GM20000 (cell line): ENCODE measurements around the gene EIF5.

Source experiments
- DNase-seq: peaks from one replicate; pipeline ENCODE4 v3.0.0; 2012; ENCODE audit warnings: low spot score
- CTCF ChIP-seq: IDR thresholded peaks from 2 replicates; pipeline ENCODE4 v1.5.1; 2012; ENCODE audit warnings: mild to moderate bottlenecking, control low read depth; ENCODE audit errors: extremely low read depth, missing control alignments

Gene EIF5

GRCh38 chr14:103339561-103339960, 5.5 kb downstream of the EIF5 start:
- no peak for DNase-seq
- TF ChIP-seq CTCF, result no peak

DNA sequence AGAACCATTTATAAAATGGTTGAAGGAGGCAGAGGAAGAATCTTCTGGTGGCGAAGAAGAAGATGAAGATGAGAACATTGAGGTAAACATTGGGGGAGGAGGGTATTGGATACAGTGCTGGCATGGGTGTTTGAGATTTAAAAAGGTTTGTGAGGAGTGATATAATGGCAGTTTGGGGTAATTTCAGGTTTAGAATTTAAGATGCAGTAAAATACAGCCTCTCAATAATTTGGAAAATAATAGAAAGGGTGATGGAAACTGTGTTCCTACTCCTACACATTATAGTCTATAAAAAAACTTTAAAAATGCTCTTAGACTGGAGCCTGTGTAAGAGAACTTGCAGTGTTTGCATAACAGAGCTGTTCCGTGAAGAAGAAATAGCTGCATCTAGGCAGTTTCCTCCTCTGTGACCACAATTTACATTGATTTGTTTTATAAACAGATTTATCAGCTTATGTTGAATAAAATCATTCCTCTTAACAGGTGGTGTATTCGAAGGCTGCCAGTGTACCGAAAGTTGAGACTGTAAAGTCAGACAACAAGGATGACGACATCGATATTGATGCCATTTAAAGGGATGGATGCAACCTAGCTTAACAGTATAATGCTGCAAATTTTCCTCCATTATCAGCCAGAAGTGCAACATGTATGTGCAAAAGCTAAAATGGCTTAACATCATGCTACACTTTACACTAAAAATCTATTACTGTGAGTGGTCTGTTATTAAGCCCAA, 6.6 kb downstream of the EIF5 start:
- no peak for DNase-seq
- no peak for TF ChIP-seq CTCF

DNA sequence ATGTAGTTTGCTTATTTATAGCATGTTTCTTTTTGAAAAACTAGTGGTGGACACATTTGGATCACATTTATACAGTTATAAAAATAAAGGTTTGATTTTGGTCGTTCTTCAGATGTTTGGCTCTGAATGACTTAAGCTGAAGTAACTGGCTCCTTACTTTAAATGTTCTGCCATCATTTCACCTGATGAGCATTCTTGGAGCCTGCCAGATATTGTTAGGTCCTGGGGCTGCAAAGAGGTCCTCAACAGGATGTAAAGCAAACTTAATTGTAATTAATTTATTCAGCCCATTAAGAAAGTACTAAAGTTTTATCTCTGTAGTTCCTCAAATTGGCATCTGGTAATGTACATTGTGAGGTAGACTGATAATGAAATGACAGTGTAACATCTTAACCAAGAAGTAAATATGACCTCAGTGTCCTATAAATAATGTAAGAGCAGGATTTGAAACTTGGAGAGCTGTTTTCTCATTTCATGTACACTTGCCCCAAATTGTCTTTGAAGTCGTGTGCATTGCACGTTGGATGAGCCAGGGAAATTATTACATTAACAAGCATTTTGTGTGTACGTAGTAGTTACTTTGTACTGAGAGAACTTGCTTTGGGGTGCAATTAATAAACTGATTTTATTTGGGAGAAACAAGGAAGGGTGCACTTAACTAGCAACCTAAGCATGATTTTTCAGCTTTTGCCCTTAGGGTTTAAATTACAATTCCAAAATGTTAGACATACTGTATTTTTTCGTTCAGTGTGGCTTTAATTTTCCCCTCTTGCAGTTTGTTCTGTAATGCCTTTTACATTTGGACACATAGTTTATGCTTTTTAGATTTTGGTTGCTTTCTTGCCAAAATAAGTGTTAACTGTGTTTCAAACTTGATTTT, 7.5 kb downstream of the EIF5 start:
- TF ChIP-seq CTCF, result no peak
- DNase-seq, result no peak

DNA sequence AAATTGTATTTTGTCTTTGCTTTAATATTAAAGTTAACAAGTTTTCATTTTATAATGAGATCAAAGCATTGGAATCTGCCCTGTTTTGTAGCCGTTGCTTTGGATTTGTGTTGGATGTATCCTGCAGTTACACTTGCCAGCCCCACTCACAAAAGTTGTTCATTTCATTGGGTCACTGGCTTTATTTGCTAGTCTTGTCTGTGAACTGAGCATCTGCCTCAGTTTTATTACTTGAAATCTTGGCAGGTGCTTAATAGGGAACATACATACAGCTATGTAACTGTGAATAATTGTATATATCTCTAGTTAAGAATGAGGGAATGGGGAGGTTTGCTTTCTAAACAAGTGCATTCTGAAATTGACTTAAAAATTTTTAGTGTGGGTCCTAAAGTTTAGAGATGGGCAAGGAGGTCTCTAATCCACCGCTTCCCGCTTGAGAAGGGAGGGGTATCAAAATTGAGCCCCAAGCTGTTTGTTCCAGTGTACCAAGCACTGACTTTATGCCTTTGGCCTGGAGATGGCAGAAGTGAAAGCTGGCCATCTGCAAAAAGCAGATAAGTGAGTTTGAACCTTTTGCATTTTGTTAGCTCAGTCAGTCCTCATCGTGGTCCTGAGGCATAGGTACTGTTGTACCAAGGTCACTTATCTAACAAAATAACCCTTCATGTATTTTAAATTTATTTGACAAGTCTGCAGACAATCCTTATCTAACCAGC, 9.3 kb downstream of the EIF5 start:
- no peak for DNase-seq
- no peak for TF ChIP-seq CTCF

DNA sequence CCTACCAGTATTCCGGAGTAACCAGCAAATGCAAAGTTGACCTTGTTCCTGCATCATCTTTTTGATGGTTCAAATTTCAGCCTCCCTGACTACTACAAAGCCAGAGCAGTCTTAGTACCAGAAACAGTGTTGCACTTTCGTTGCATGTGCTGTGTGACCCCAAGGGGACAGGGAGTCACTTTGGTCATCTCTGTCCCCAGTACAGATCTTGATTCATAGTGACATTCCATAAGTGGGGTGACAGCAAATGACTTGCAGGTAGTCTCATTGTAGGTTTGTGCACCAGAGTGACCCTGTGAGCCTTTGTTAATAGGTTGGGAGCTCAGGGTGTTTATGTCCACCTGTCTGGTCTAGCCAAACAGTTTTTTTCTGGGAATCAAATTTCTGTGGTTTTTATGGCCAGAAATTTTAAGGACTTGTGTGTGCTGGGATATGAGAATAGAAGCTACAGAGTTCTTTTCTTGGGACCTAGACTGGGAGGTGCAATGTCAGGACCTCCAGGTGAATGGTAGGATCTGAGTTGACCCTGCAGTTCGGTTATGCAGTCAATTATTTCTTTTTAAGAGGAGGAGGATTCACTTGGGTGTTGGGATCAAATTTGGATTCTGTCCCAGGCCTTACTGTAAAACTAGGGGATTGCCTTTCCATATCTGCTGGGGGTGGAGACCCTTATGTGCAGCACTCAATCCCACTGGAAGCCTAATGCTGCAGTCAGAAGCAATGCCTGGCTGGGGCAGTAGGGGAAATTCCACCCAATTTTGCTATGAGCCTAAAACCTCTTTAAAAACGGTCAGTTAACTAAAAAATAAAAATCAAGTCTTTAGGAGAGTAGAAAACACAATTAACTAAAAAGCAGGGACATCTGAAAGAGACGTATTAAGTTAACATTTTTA, 10.1 kb downstream of the EIF5 start:
- DNase-seq, result no peak
- TF ChIP-seq CTCF, result no peak

- no peak for DNase-seq
- TF ChIP-seq CTCF, result no peak
Observed at GRCh38 chr14:103346286-103346685, 12.2 kb downstream of the EIF5 start.
